Measurements from ENCODE around the gene CARD18.

The CARD18 gene, protein sequence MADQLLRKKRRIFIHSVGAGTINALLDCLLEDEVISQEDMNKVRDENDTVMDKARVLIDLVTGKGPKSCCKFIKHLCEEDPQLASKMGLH

GRCh38 chr11:105139669-105140068, at the start of gene CARD18:
Gene CARD18, minus strand, starts transcription at chr11:105139769. Its CDS starts 43 bp downstream, at chr11:105139726.
- DNase-seq (ENCODE audit: low read depth), result no peak

DNA sequence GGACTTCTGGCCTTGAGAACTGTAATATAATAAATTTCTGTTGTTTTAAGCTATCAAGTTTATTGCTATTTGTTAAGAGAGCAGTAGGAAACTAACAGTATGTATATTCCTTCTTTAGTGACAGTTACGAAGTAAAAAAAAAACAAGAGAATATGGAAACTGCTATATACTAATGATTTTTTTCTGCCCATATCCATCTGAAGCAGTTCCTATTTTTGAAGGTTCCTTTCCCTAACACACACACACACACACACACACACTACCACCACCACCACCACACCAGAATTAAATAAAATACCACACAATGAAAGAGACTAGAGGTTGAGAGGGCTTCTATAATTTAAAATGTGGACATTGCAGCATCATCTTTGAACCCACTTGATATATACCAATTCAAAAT, 44.4 kb upstream of the CARD18 start:
- no peak for DNase-seq (ENCODE audit: low read depth)

- no peak for DNase-seq (ENCODE audit: low read depth)
Measured at GRCh38 chr11:105183426-105183825, 43.9 kb upstream of the CARD18 start.

GRCh38 chr11:105181521-105181920, 42.0 kb upstream of the CARD18 start:
- DNase-seq (ENCODE audit: low read depth), result peak; percentile 81

DNA sequence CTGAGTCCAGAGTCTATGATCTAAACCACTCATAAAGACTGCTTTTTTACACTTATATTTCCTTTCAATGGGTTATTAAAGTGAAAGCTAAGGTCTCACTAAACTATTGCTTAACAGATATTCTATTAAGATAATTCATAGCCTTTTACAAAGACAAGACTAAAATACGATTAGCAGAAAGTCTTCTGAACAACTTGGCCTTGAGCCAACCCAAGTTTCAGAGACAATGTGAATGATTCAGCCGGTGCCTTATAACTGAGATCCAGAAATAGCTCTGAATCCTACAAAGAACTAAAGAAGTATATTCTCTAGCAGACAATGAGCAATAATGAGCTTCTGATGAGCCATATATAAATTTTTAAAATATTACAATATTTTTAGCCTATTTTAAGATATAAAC, 41.5 kb upstream of the CARD18 start:
- peak; percentile 83 for DNase-seq (ENCODE audit: low read depth)

DNA sequence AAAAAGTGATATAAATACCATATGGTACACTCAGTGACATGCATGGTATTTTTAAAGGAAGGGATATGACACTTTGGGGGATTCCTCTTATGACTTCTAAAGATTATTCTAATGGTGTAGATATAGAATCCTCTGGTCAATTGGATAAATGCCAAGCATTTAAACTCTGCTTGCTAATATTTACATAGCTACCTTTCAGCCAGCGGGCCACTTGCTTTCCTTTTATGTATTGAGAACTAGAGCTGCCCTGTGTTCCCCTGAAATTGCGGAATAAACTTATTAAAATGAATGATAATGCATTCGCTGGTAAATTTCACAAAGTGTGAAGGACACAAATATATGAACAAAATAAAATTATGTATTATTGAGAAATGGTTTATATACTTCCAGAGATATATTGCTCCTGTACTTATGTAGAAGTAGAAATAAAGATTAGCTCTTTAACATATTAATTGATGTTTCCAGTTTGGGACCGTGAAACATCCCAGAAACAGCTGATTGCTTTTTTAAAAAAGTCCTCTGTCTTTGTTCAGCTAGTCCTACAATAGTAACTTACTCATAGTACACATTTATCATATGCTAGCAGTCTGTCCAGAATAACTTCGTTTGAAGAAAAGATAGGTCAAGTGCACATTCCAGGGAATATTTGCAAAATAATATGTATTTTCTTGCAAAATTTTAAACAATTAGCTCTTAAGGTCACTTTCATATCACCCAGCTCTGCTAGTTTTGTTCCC, 40.1 kb upstream of the CARD18 start:
- peak; percentile 3 for DNase-seq (ENCODE audit: low read depth)

- peak; percentile 52 for DNase-seq (ENCODE audit: low read depth)
Measured at GRCh38 chr11:105177658-105178057, 38.1 kb upstream of the CARD18 start.

DNA sequence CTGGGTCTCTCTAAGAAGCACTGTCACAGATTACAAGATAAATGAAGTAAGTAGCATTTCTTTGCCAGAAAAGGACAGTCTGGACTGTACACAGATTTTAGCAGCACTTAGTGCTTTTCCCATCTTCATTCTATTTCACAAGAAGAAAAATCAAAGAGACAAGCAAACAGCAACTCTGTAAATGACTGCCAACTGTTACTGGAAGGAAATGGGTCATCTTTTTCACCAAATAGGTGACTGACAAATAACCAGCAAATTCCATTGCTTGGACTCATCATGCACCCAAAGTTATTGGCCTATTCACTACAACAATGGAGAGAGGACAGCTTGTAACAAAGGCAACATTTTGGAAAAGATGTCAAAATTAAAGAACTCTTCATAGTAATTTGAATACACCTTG, 28.9 kb upstream of the CARD18 start:
- DNase-seq (ENCODE audit: low read depth), result no peak

GRCh38 chr11:105167244-105167643, 27.7 kb upstream of the CARD18 start:
- DNase-seq (ENCODE audit: low read depth), result no peak

GRCh38 chr11:105164208-105164607, 24.6 kb upstream of the CARD18 start:
- peak; percentile 10 for DNase-seq (ENCODE audit: low read depth)

GRCh38 chr11:105162506-105162905, 22.9 kb upstream of the CARD18 start:
- no peak for DNase-seq (ENCODE audit: low read depth)

DNA sequence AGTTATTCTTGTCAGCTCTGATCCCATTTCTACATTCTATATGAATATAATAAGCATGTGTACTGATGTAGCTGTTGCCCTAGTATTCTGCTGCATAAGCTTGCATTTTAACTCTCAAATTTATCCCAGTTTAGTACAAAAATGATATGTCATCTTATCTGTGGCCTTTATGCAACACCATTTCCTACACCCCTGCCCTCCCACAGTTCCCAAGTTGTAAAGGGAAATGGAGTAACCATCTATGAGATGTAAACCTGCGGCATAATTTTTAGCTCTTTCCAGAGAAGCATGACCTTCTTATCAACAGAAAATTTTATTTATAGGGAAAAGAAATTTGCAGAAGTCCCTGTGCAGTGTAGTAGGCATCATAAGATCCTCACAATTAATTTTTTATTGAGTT, 18.9 kb upstream of the CARD18 start:
- no peak for DNase-seq (ENCODE audit: low read depth)

DNA sequence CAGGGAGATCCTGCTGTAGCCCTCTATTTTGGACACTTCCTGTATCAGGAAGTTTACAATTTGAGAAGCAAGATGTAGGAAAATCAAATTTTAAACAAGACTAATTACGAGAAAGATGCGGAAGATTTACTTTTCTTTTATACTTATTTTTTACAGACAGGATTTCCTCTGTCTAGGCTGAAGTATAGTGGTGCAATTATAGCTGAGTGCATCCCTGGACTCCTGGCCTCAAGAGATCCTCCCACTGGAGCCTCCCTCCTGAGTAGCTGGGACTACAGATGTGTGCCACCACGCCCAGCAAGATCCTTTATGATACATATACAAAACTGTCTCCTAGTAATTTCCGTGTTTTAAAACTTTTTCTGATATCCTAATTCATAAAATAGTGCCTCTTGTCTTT, 17.2 kb upstream of the CARD18 start:
- DNase-seq (ENCODE audit: low read depth), result no peak

DNA sequence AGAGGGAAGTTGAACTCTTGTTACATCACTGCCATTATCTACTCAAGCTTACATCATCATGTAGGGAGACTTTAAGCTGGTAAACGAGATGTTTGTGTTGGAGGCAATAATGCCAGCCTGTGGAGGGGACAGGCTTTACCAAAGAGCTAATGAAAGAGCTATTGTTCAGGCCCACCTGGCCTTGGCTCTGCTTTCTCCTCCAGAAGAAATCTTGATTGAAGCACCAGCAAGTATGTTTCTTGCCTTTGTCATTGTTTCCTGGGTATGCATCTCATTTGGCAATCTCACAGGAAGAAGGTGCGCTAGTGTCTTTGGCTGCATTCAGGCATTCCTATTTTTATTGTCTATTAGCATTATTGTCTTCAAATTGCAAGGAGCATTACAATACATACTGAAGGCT, 16.7 kb upstream of the CARD18 start:
- DNase-seq (ENCODE audit: low read depth), result no peak

DNA sequence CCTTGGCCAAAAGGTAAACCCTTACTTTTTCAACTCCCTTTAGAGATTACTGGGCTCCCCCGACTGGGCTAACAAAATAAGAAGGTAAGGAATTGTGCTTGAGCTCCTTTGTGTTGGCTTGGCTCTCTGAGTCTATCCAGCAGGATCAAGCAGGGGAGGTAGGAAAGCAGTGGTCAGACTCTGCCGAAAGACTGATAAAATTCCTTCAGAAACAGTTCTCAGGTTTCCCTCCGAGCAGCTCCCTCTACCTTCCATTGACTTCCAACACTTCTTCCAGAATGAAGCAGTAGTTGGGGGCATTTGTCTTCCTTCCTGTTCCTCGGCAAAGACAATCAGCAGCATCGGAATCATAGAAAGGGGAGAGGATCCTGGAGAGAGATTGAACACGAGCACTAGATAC, 16.1 kb upstream of the CARD18 start:
- DNase-seq (ENCODE audit: low read depth), result no peak

DNA sequence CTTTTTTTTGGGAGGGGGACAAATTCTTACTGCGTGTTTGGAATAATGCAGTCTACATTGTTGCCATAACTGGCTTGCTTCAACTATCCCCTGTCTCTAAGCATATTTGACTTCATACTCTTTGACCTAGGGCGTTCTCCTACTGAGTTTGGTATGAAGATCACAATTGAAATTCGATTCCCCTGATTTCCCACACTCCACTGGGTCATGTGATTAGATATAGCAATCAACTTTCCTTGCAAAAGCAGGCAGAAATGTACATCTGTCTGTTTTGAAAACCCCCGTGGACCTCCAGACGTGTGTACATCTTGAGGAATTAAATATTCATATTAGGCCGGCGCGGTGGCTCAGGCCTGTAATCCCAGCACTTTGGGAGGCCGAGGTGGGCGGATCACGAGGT, 13.8 kb upstream of the CARD18 start:
- DNase-seq (ENCODE audit: low read depth), result no peak

- DNase-seq (ENCODE audit: low read depth), result no peak
Measured at GRCh38 chr11:105152560-105152959, 13.0 kb upstream of the CARD18 start.

GRCh38 chr11:105152021-105152512, 12.5 kb upstream of the CARD18 start:
- DNase-seq (ENCODE audit: low read depth), result peak; percentile 64

- no peak for DNase-seq (ENCODE audit: low read depth)
Measured at GRCh38 chr11:105149477-105149876, 9.9 kb upstream of the CARD18 start.

DNA sequence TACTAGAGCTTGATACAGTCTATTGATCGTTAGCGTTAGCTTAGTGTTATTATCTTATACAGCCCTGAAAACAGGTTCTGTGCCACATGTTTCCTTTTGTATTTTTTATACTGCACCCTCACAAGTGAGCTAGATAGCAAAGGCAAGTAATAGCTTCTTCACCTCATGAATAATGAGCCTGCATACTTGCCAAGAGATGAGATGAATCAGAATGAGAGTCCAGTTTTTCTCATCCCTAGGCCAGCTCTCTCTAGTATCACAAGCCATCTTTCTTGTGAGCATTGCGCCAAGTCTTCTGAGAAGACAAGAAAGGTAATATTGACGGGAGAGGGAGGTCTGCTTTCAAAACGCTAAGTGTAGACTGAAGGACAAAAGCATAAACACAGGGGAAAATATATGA, 8.7 kb upstream of the CARD18 start:
- DNase-seq (ENCODE audit: low read depth), result peak; percentile 65

GRCh38 chr11:105144887-105145286, 5.3 kb upstream of the CARD18 start:
- DNase-seq (ENCODE audit: low read depth), result peak; percentile 50

DNA sequence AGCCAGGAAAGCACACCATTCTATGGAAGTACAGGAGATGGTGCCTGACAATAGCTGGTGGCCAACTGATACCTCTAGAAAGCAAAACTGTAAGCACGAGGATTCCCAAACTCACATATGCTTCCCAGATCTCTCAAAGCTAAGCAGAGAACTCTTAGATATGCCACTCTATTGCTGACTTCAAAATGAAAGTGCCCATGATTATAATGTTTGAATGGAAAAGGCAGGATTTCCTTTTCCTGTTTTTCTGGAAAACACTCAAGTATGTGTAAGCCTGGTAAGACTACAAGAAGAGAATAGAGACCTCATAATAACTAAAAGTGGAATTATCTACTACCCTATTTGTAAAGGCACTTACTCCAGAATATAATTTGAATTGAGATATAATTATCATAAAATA, 2.6 kb upstream of the CARD18 start:
- no peak for DNase-seq (ENCODE audit: low read depth)

DNA sequence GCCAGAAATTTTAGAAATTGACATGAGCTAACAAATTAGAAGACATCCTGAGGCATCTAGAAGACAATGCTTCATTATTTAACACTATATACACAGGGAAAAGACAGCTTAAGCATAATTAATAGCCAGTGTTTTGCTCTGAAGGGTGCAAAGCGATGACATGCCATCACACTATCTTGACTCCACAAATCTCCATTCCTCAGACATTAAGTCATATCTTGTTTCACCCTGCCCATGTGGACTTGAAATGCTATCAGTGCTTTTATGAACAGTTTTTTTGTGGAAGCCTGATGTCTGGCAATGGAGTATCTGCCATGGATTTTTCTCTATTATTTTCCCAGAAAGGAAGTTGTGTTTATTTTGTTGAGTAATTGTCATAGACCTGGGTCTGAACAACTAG, 2.3 kb downstream of the CARD18 start:
- peak; percentile 64 for DNase-seq (ENCODE audit: low read depth)

DNA sequence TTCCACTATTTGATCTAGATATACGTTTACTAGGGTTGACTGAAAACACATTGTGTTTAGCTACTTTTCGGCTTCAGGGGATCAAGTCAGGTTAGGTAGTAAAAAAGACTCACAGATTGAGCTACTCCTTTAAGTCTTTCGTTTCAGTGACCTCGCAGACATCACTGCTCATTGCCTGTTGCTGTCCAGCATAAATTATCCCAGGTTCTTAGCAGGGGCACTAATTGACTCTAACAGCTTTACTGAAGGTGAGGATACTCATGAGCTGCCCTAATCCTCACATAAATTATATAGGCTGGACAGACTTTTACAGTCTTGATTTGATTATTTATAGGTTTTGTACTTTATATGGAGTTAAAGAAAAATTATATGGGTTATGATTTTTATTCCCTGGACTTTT, 3.7 kb downstream of the CARD18 start:
- DNase-seq (ENCODE audit: low read depth), result no peak
